Measurements from ENCODE around the gene DBF4.

GRCh38 chr7:87870471-87870870 lies 5.8 kb upstream of the DBF4 start:
- TF ChIP-seq IKZF1 (conservative IDR thresholded peaks at IDR 0.05) (no peak), POLR2A (IDR thresholded peaks at IDR 0.05; ENCODE audit: low read depth, low read length) (no peak), CTCF (IDR thresholded peaks at IDR 0.05 in 2 of 3, conservative IDR thresholded peaks at IDR 0.05 in 1 of 3; ENCODE audit: control insufficient read depth in 2 of 3, extremely low read depth in 1 of 3, insufficient read depth in 1 of 3, low read depth in 3 of 3, low read length in 3 of 3) (no peak)

All from GM12878 (cell line).